Endodermal cell (in vitro differentiated cells): Measurements from ENCODE around the gene STAP2. TPM values are rescaled to one million over a fixed set of nuclear protein-coding genes. Genes with fewer than 3 reads are reported as not detected.

Source experiments
- DNase-seq: peaks from one replicate; pipeline ENCODE4 v3.0.0-alpha.2; 2017
- H3K27ac ChIP-seq: 2 replicates; pipeline ENCODE4 v1.5.1; 2013; ENCODE audit warnings: mild to moderate bottlenecking, low read depth, low read length, moderate library complexity
- H3K27me3 ChIP-seq: 2 replicates; pipeline ENCODE4 v1.6.1; 2013; ENCODE audit warnings: mild to moderate bottlenecking, low read length, moderate library complexity; ENCODE audit not compliant: insufficient read depth, control insufficient read depth, poor library complexity, severe bottlenecking
- H3K36me3 ChIP-seq: 2 replicates; pipeline ENCODE4 v1.7.0; 2013; ENCODE audit warnings: mild to moderate bottlenecking, low read length, moderate library complexity; ENCODE audit not compliant: control insufficient read depth, insufficient read depth
- H3K4me1 ChIP-seq: one replicate; pipeline ENCODE4 v1.7.0; 2013; ENCODE audit warnings: low read length; ENCODE audit not compliant: control insufficient read depth, insufficient read depth
- H3K4me3 ChIP-seq: 2 replicates; pipeline ENCODE4 v1.5.1; 2013; ENCODE audit warnings: mild to moderate bottlenecking, low read length, moderate library complexity
- H3K9ac ChIP-seq: 2 replicates; pipeline ENCODE4 v1.6.1; 2013; ENCODE audit warnings: mild to moderate bottlenecking, low read length, moderate library complexity; ENCODE audit not compliant: poor library complexity, severe bottlenecking; ENCODE audit errors: extremely low read depth
- H3K9me3 ChIP-seq: 2 replicates; pipeline ENCODE4 v1.6.1; 2013; ENCODE audit warnings: mild to moderate bottlenecking, low read length, moderate library complexity; ENCODE audit not compliant: control insufficient read depth
- H3K27ac Mint-ChIP-seq: 2 replicates; pipeline ENCODE4 v1.8.0; 2020; ENCODE audit warnings: mixed read lengths
- H3K27me3 Mint-ChIP-seq: 2 replicates; pipeline ENCODE4 v1.8.0; 2021; ENCODE audit warnings: mild to moderate bottlenecking, mixed read lengths; ENCODE audit not compliant: insufficient read depth
- H3K36me3 Mint-ChIP-seq: 2 replicates; pipeline ENCODE4 v1.8.0; 2020; ENCODE audit warnings: low read depth, mixed read lengths
- H3K4me1 Mint-ChIP-seq: 2 replicates; pipeline ENCODE4 v1.8.0; 2020; ENCODE audit warnings: mixed read lengths
- H3K4me3 Mint-ChIP-seq: 2 replicates; pipeline ENCODE4 v1.8.0; 2020; ENCODE audit warnings: mild to moderate bottlenecking, moderate library complexity, mixed read lengths
- H3K9me3 Mint-ChIP-seq: 2 replicates; pipeline ENCODE4 v1.8.0; 2020; ENCODE audit warnings: mild to moderate bottlenecking, mixed read lengths
- CTCF ChIP-seq: fragments of 200-600 bp; sonication (generic); conservative IDR thresholded peaks from 2 replicates; pipeline ENCODE4 v1.5.0; 2021; ENCODE audit warnings: antibody characterized with exemption, mild to moderate bottlenecking
- WGBS, 2 experiments: methylation state at CpG; one replicate each; pipeline versions ENCODE4 v1.1.5 to v1.1.7; 2013; ENCODE audit warnings: missing lambda C conversion rate in 2 of 2, mixed read lengths in 1 of 2; ENCODE audit not compliant: insufficient coverage in 1 of 2, insufficient read length in 1 of 2; 5-methylcytosine and 5-hydroxymethylcytosine counted together
- total RNA-seq, 2 donors: library from RNA; stranded (reverse); fragmentation: NEBNext Ultra II Directional in 1 of 2; extraction: Animal tissue kit (Norgen Biotek cat#: 25700) in 1 of 2; gene quantifications; 2 replicates in 1 of 2; 3 replicates in 1 of 2; pipeline ENCODE4 v1.2.1, GENCODE V29; 2021

The STAP2 gene
- total RNA-seq, 2 donors from 2014 or later = 12.7 to 13.3 TPM

- Mint-ChIP-seq H3K27ac (peak overlapping the region; percentile 72), H3K4me1 (peaks cover 7% of the 10 kb centered on the region), H3K9me3 (no peaks in the 10 kb centered on the region), H3K27me3 (no peaks in the 10 kb centered on the region), H3K36me3 (peaks cover 23% of the 10 kb centered on the region), H3K4me3 (no peak overlapping the region)
- H3K36me3 ChIP-seq = peaks cover 29% of the 10 kb centered on the region
- no peak for TF ChIP-seq CTCF
- WGBS, 2 experiments = 93 to 98% methylated on average over 14 to 25 of the region's 25 CpGs
- H3K9ac ChIP-seq = no peak overlapping the region
- H3K27ac ChIP-seq = no peak overlapping the region
- H3K4me1 ChIP-seq = peaks cover 3% of the 10 kb centered on the region
- H3K9me3 ChIP-seq = no peaks in the 10 kb centered on the region
- DNase-seq = peak; percentile 45
- no peaks in the 10 kb centered on the region for H3K27me3 ChIP-seq
- no peak overlapping the region for H3K4me3 ChIP-seq
Measured at GRCh38 chr19:4358709-4359626, 20.3 kb upstream of the STAP2 start.

DNA sequence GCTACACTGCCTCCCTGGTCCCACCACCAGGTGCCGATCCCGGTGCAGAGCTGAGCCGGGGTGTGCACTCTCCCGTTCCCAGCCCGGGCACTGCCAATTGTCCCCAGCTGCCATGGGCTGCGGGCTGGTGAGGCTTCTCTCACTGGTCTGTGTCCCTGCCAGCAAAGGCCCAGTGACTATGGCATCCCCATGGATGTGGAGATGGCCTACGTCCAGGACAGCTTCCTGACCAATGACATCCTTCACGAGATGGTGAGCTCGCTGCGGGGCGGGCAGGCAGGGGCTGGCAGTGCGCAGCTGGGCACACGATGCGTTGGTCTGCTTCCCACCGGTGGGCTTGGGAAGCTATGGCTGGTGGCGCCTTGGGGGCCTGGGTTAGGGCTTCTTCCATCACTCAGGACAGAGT, 19.3 kb upstream of the STAP2 start:
- H3K4me3 Mint-ChIP-seq = no peak overlapping the region
- peaks cover 7% of the 10 kb centered on the region for H3K4me1 Mint-ChIP-seq
- no peaks in the 10 kb centered on the region for H3K9me3 Mint-ChIP-seq
- H3K27me3 Mint-ChIP-seq = no peaks in the 10 kb centered on the region
- 95 to 100% methylated on average over 15 to 16 of the region's 16 CpGs for WGBS, 2 experiments
- Histone ChIP-seq H3K9me3 (no peaks in the 10 kb centered on the region), H3K4me3 (no peak overlapping the region), H3K9ac (no peak overlapping the region), H3K27me3 (no peaks in the 10 kb centered on the region), H3K4me1 (peaks cover 3% of the 10 kb centered on the region), H3K27ac (no peak overlapping the region), H3K36me3 (peaks cover 38% of the 10 kb centered on the region)
- TF ChIP-seq CTCF = no peak
- peak; percentile 47 for DNase-seq
- H3K27ac Mint-ChIP-seq = no peak overlapping the region
- peaks cover 20% of the 10 kb centered on the region for H3K36me3 Mint-ChIP-seq

DNA sequence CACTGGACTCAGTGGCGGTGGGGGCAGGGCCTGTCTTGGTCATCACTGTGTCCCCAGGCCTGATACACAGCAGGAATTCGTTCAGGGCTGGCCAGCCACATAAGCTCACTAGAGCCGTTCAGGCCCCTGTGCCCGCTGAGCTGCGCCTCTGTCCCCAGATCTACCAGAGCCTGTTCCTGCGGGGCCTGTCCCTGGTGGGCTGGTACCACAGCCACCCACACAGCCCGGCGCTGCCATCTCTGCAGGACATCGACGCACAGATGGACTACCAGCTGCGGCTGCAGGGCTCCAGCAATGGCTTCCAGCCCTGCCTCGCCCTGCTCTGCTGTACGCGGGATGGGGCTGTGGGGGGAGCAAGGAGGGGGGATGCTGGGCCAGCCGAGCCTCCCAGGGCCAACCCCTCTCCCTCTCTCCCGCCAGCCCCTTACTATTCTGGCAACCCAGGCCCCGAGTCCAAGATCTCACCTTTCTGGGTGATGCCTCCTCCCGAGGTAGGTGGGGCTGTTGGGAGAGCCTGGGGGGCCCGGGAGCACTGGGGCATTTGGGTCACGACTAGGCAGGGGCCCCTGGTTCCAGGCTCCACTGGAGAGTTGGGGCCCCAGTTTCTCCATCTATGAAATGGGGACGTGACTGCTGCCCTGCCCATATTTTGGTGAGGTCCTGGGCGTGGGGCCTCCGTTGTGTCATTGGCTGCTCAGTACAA, 18.6 kb upstream of the STAP2 start:
- Histone ChIP-seq H3K36me3 (peaks cover 40% of the 10 kb centered on the region), H3K4me1 (peaks cover 3% of the 10 kb centered on the region), H3K4me3 (no peak overlapping the region), H3K27me3 (no peaks in the 10 kb centered on the region), H3K27ac (peak overlapping the region; percentile 41), H3K9me3 (no peaks in the 10 kb centered on the region), H3K9ac (no peak overlapping the region)
- WGBS, 2 experiments = 90 to 95% methylated on average over 10 to 21 of the region's 23 CpGs
- Mint-ChIP-seq H3K4me3 (no peak overlapping the region), H3K4me1 (peaks cover 7% of the 10 kb centered on the region), H3K27ac (no peak overlapping the region), H3K27me3 (no peaks in the 10 kb centered on the region), H3K36me3 (peaks cover 23% of the 10 kb centered on the region), H3K9me3 (no peaks in the 10 kb centered on the region)
- DNase-seq = peak; percentile 45
- no peak for TF ChIP-seq CTCF
